Left forelimb (tissue), 1 donor: ENCODE results near the gene CTH.
"Not testable (repeated sequence)": the region's sequence is repeated elsewhere in the genome, so short reads cannot be mapped to it uniquely, and the experiment has no call there.

Experiments used
- DNase-seq: peaks from one replicate; pipeline ENCODE4 v3.0.0-alpha.2; 2018; ENCODE audit warnings: low spot score

CTH gene

GRCh38 chr1:70409136-70409535, 1.9 kb upstream of the CTH start:
- DNase-seq: no peak

- DNase-seq: no peak
Observed at GRCh38 chr1:70411360-70411844, 334 bp downstream of the CTH start.

GRCh38 chr1:70415882-70416281, 4.8 kb downstream of the CTH start:
- DNase-seq: no peak

GRCh38 chr1:70418973-70419734, 8.1 kb downstream of the CTH start:
- not testable (repeated sequence) for DNase-seq

GRCh38 chr1:70420320-70420719, 9.3 kb downstream of the CTH start:
- no peak for DNase-seq

- no peak for DNase-seq
Observed at GRCh38 chr1:70426154-70427131, 15.4 kb downstream of the CTH start.

- DNase-seq: no peak
Observed at GRCh38 chr1:70427976-70428375, 16.9 kb downstream of the CTH start.

- DNase-seq: no peak
Observed at GRCh38 chr1:70429219-70429618, 18.2 kb downstream of the CTH start.

GRCh38 chr1:70429757-70430156, 18.7 kb downstream of the CTH start:
- no peak for DNase-seq

- no peak for DNase-seq
Observed at GRCh38 chr1:70431317-70431716, 20.2 kb downstream of the CTH start.

GRCh38 chr1:70431874-70432273, 20.8 kb downstream of the CTH start:
- no peak for DNase-seq

- no peak for DNase-seq
Observed at GRCh38 chr1:70434253-70434859, 23.3 kb downstream of the CTH start.

- DNase-seq: no peak
Observed at GRCh38 chr1:70436622-70437251, 25.7 kb downstream of the CTH start.

GRCh38 chr1:70438529-70438928, 27.5 kb downstream of the CTH start:
- DNase-seq: no peak

- no peak for DNase-seq
Observed at GRCh38 chr1:70440642-70441391, 29.7 kb downstream of the CTH start.

- DNase-seq: no peak
Observed at GRCh38 chr1:70441392-70442035, 30.4 kb downstream of the CTH start.

GRCh38 chr1:70442490-70442889, 31.4 kb downstream of the CTH start:
- no peak for DNase-seq

GRCh38 chr1:70443739-70444138, 32.7 kb downstream of the CTH start:
- DNase-seq: no peak

GRCh38 chr1:70449049-70449448, 38.0 kb downstream of the CTH start:
- DNase-seq: no peak

GRCh38 chr1:70452164-70452939, 41.3 kb downstream of the CTH start:
- DNase-seq: not testable (repeated sequence)
